Natural killer cell (primary cell): ENCODE data around the gene DDX18. TPM values are rescaled to one million over a fixed set of nuclear protein-coding genes. Genes with fewer than 3 reads are reported as not detected.

Experiments
- ATAC-seq, 3 donors: fragments of 150-1000 bp in 2 of 3; fragments of 200-7000 bp in 1 of 3; cut with Tn5 transposase; 1 replicate in 1 of 3; 2 replicates in 2 of 3; pipeline ENCODE4 v1.10.0; 2021; ENCODE audit warnings: mild to moderate bottlenecking in 2 of 3, moderate library complexity in 2 of 3
- DNase-seq, 2 donors: peaks; one replicate each; pipeline versions ENCODE4 v3.0.0 to v3.0.0-alpha.2; 2013 to 2021; ENCODE audit warnings: mixed read lengths in 1 of 2
- H3K27ac ChIP-seq: one replicate; pipeline ENCODE4 v1.5.1; 2013; ENCODE audit warnings: mild to moderate bottlenecking, low read length
- H3K27me3 ChIP-seq: one replicate; pipeline ENCODE4 v1.6.1; 2013; ENCODE audit warnings: low read length; ENCODE audit not compliant: control insufficient read depth, insufficient read depth
- H3K36me3 ChIP-seq: one replicate; pipeline ENCODE4 v1.6.1; 2013; ENCODE audit warnings: low read length; ENCODE audit not compliant: control insufficient read depth, insufficient read depth
- H3K4me1 ChIP-seq: one replicate; pipeline ENCODE4 v1.6.1; 2013; ENCODE audit warnings: low read length; ENCODE audit not compliant: control insufficient read depth, insufficient read depth
- H3K4me3 ChIP-seq: one replicate; pipeline ENCODE4 v1.5.1; 2013; ENCODE audit warnings: low read length
- H3K9me3 ChIP-seq: one replicate; pipeline ENCODE4 v1.6.1; 2013; ENCODE audit warnings: low read length; ENCODE audit not compliant: control insufficient read depth, insufficient read depth
- H3K27ac Mint-ChIP-seq, 2 donors: one replicate each; pipeline ENCODE4 v1.8.0; 2022; ENCODE audit warnings: mild to moderate bottlenecking in 2 of 2, mixed read lengths in 2 of 2, moderate library complexity in 1 of 2
- H3K27me3 Mint-ChIP-seq, 2 donors: one replicate each; pipeline ENCODE4 v1.8.0; 2022; ENCODE audit warnings: low read depth in 2 of 2, mixed read lengths in 2 of 2
- H3K36me3 Mint-ChIP-seq: one replicate; pipeline ENCODE4 v1.8.0; 2022; ENCODE audit warnings: mixed read lengths
- H3K4me1 Mint-ChIP-seq, 2 donors: one replicate each; pipeline ENCODE4 v1.8.0; 2022; ENCODE audit warnings: mixed read lengths in 2 of 2
- H3K4me3 Mint-ChIP-seq: one replicate; pipeline ENCODE4 v1.8.0; 2022; ENCODE audit warnings: mild to moderate bottlenecking, moderate library complexity, mixed read lengths
- H3K9me3 Mint-ChIP-seq, 2 donors: one replicate each; pipeline ENCODE4 v1.8.0; 2022; ENCODE audit warnings: mixed read lengths in 2 of 2
- CTCF ChIP-seq: fragments of 200-600 bp; IDR thresholded peaks from one replicate; pipeline ENCODE4 v1.8.0; 2022; ENCODE audit warnings: antibody characterized with exemption
- WGBS: methylation state at CpG from one replicate; pipeline ENCODE4 v1.1.7; 2013; ENCODE audit warnings: missing lambda C conversion rate; ENCODE audit not compliant: insufficient coverage; 5-methylcytosine and 5-hydroxymethylcytosine counted together
- intact Hi-C: fragments of 100-400 bp; cut with micrococcal nuclease; formaldehyde crosslinking; loops from one replicate; pipeline ENCODE4 v1.14.2; 2022
- total RNA-seq, 4 donors: library from RNA; stranded (reverse); fragments of 120-200 nt in 1 of 4; gene quantifications; one replicate each; pipeline versions ENCODE4 v1.2.3 to v1.2.4, GENCODE V29; 2013 to 2022

Gene DDX18
- total RNA-seq, 3 donors from 2014 or later (not counting 1 experiment from before 2014, with no cell fraction given) = 65.2 to 68.6 (median 67.8) TPM

- peaks cover 11 to 15% of the 10 kb centered on the region in 2 donors for H3K4me1 Mint-ChIP-seq
- DNase-seq (peak in 1 of 2 donors; percentile 45), ATAC-seq (no peak)
- H3K36me3 Mint-ChIP-seq = peaks cover 16% of the 10 kb centered on the region
- intact Hi-C loops = no loop called here
- Histone ChIP-seq H3K4me3 (no peak overlapping the region), H3K4me1 (peaks cover 13% of the 10 kb centered on the region), H3K36me3 (peaks cover 45% of the 10 kb centered on the region), H3K27me3 (no peaks in the 10 kb centered on the region), H3K27ac (no peak overlapping the region), H3K9me3 (no peaks in the 10 kb centered on the region)
- 91% methylated on average over 9 of the region's 9 CpGs for WGBS
- no peak overlapping the region for H3K4me3 Mint-ChIP-seq
- no peak for TF ChIP-seq CTCF
- no peaks in the 10 kb centered on the region for H3K9me3 Mint-ChIP-seq
- no peaks in the 10 kb centered on the region for H3K27me3 Mint-ChIP-seq
- H3K27ac Mint-ChIP-seq = peak overlapping the region in 1 of 2 donors; percentile 35
Measured at GRCh38 chr2:117832905-117833613, 18.6 kb downstream of the DDX18 start.

GRCh38 chr2:117833911-117834310 is 19.4 kb downstream of the DDX18 start:
- no peak for ATAC-seq
- WGBS = 79% methylated on average over 3 of the region's 3 CpGs

GRCh38 chr2:117834992-117835391 is 20.5 kb downstream of the DDX18 start:
- no peak for ATAC-seq
- intact Hi-C loops = no loop called here
- peak overlapping the region; percentile 90 for H3K4me3 Mint-ChIP-seq

More at GRCh38 chr2:117833911-117834310, 19.4 kb downstream of the DDX18 start:
- Histone ChIP-seq H3K36me3 (peaks cover 40% of the 10 kb centered on the region), H3K27me3 (no peaks in the 10 kb centered on the region), H3K4me1 (peaks cover 13% of the 10 kb centered on the region), H3K4me3 (no peak overlapping the region), H3K27ac (no peak overlapping the region), H3K9me3 (no peaks in the 10 kb centered on the region)
- no peak for TF ChIP-seq CTCF
- intact Hi-C loops = no loop called here
- H3K27ac Mint-ChIP-seq = peak overlapping the region in 1 of 2 donors; percentile 35
- no peaks in the 10 kb centered on the region for H3K9me3 Mint-ChIP-seq
- no peak for DNase-seq
- H3K4me3 Mint-ChIP-seq = no peak overlapping the region
- peaks cover 9% of the 10 kb centered on the region for H3K36me3 Mint-ChIP-seq
- H3K4me1 Mint-ChIP-seq = peaks cover 11 to 15% of the 10 kb centered on the region in 2 donors
- H3K27me3 Mint-ChIP-seq = no peaks in the 10 kb centered on the region

More at GRCh38 chr2:117834992-117835391, 20.5 kb downstream of the DDX18 start:
- no peaks in the 10 kb centered on the region for H3K27me3 ChIP-seq
- H3K4me1 ChIP-seq = peaks cover 13% of the 10 kb centered on the region
- no peak for TF ChIP-seq CTCF
- Mint-ChIP-seq H3K36me3 (no peaks in the 10 kb centered on the region), H3K9me3 (no peaks in the 10 kb centered on the region), H3K4me1 (peaks cover 11 to 15% of the 10 kb centered on the region in 2 donors), H3K27me3 (no peaks in the 10 kb centered on the region), H3K27ac (peak overlapping the region in 1 of 2 donors; percentile 83)
- no peaks in the 10 kb centered on the region for H3K9me3 ChIP-seq
- H3K27ac ChIP-seq = no peak overlapping the region
- no peak for DNase-seq
- H3K4me3 ChIP-seq = no peak overlapping the region
- H3K36me3 ChIP-seq = peaks cover 29% of the 10 kb centered on the region
- WGBS = 95% methylated on average over 3 of the region's 3 CpGs
